ENCODE results near the gene SLC38A11. TPM values are rescaled to one million over a fixed set of nuclear protein-coding genes. Genes with fewer than 3 reads are reported as not detected.

Gene SLC38A11, protein sequence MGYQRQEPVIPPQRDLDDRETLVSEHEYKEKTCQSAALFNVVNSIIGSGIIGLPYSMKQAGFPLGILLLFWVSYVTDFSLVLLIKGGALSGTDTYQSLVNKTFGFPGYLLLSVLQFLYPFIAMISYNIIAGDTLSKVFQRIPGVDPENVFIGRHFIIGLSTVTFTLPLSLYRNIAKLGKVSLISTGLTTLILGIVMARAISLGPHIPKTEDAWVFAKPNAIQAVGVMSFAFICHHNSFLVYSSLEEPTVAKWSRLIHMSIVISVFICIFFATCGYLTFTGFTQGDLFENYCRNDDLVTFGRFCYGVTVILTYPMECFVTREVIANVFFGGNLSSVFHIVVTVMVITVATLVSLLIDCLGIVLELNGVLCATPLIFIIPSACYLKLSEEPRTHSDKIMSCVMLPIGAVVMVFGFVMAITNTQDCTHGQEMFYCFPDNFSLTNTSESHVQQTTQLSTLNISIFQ
- total RNA-seq: not detected in 2 replicates

DNA sequence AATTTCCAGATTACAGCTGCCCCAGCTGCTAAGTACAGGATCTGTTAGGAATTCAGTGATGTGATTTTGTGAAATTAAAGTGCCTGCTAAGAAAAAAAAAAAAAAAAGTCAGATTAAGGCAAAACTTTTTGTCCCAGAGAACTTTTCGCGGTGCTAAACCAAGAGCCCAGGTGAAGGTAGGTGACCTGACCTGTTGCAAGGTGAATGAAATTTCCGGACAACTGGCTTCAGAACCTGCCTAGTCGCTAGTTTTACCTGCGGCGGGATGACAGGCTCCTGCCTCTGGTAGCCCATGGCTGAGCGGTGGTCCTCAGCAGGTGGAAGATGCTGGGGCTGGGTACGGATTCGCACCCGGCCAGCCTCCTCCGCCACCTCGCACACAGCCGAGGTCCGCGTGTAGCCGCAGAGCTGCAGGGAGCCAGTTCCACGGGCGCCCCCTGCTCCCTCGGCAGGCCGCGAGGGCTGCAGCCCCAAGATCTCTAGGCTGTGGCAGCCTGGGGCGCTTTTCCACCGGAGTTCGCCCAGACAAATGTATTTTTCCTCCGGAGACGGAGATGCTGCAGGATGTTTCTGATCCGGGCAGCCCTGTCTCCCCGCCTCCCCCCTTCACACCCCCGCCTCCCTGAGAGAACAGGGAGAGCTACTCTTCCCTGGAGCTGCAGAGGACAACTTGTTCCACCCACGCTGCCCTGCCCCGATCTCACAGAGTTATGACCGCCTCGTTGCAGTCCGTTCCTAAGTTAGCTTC lies at the start of gene SLC38A11:
SLC38A11 (minus strand) TSS at position 572 of the 748 bp plus-strand sequence; CDS start at position 294, 278 bp downstream.

Other genes starting within 250 kb of the SLC38A11 start
- gene COBLL1, start 113.7 kb downstream of the SLC38A11 start, total RNA-seq: 1.3 and 2.2 TPM in 2 replicates
- gene SCN3A, start 248.5 kb upstream of the SLC38A11 start, total RNA-seq: 0.69 and 14.8 TPM in 2 replicates

All from dermis lymphatic vessel endothelial cell (primary cell).